ENCODE results near the gene AMZ1.
A peak's percentile ranks its signal among the peaks of the same experiment; 100 is the strongest.
"Not testable (repeated sequence)": the region's sequence is repeated elsewhere in the genome, so short reads cannot be mapped to it uniquely, and the experiment has no call there.

AMZ1 gene

DNA sequence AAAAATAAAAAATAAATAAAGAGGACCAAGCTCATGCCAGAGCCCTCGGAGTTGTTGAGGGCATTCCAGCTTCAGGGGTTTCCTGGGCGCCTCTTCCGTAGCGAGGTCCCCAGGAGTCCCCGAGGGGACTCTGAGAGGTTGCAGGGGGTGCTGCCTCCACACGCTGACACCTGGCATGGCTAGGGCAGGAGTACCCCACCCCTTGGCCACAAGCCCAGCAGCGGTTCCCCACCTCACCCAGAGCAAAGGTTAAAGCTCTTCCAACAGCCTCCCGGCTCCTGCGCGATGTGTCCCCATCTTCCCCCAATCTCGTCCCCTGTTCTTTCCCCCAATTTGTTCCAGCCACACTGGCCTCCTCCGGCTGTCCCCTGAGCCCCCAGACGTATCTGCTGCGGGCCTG lies 4.5 kb downstream of the AMZ1 start:
- DNase-seq, result no peak

DNA sequence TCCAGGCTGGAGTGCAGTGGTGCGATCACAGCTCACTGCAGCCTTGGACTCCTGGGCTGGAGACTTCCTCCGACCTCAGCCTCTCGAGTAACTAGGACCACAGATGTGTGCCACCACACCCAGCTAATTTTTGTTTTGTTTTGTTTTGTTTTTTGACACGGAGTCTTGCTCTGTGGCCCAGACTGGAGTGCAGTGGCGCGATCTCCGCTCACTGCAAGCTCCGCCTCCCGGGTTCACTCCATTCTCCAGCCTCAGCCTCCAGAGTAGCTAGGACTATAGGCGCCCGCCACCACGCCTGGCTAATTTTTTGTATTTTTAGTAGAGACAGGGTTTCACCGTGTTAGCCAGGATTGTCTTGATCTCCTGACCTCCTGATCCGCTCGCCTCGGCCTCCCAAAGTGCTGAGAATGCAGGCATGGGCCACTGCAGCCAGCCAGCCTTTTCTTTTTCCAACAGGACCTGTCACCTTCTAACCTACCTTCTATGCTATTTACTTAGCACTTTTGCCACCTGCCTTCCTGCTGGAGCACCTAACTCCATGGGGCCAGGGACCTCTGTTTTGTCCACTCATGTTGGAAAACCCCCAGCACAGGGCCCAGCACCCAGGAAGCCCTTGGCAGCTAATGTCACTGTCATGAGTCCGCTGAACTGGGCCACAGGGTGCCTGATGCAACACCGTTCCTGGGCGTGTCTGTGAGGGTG lies 5.6 kb downstream of the AMZ1 start:
- not testable (repeated sequence) for DNase-seq

DNA sequence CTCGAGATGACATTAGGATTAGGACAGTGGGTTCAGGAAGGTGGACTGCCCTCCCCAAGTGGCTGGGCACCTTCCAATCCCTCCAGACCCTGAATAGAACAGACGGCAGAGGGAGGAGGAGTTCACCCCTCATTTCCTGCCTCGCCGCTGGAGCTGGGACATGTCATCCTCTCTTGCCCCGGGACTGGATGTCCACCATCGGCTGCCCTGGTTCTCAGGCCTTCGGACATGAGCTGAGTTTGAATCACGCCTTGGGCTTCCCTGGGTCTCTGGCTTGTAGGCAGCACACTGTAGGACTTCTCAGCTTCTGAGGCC lies 6.1 kb downstream of the AMZ1 start:
- not testable (repeated sequence) for DNase-seq

DNA sequence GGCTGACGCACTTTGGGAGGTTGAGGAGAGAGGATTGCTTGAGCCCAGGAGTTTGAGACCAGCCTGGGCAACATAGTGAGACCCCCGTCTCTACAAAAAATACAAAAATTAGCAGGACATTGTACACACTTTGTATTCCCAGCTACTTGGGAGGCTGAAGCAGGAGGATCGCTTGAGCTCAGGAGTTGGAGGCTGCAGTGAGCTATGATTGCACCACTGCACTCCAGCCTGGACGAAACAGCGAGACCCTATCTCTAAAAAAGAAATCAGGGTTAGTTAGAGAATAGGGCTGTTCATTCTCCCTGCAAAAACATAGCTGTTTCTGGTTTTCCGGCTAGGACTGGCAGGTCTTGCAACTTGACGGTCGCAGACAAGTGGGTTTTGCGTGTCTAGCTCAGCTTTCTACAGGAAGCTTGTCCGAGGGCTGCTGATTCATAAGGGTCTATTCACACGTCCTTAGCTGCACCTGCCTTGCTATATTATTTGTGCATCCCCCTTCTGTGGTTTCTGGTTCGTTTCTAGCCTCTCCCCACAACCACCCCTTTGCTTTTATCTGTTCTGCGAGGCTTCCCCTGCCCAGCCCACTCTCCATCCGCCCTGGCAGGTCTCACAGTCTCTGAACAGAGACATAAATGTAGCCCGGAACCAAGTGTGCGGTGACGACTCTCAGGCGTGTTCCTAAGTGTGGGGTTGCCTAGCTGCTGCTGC lies 10.7 kb downstream of the AMZ1 start:
- DNase-seq, result peak; percentile 84

DNA sequence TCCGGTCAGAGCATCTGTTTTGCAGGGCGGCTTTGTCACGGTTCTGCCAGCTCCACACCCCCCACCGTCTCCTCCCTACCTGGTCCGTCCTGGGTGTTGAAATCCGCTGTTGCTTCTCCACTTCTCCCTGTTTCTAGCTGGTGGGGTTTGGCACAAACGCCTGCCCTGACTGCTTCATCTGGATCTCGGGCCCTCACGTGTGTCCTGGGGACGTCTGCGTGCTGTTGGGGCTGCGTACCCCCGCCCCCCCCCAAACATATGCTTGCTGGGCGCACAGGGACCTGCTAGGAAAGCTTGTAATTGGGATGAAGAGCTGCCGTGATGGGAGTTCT lies 11.3 kb downstream of the AMZ1 start:
- DNase-seq, result no peak

DNA sequence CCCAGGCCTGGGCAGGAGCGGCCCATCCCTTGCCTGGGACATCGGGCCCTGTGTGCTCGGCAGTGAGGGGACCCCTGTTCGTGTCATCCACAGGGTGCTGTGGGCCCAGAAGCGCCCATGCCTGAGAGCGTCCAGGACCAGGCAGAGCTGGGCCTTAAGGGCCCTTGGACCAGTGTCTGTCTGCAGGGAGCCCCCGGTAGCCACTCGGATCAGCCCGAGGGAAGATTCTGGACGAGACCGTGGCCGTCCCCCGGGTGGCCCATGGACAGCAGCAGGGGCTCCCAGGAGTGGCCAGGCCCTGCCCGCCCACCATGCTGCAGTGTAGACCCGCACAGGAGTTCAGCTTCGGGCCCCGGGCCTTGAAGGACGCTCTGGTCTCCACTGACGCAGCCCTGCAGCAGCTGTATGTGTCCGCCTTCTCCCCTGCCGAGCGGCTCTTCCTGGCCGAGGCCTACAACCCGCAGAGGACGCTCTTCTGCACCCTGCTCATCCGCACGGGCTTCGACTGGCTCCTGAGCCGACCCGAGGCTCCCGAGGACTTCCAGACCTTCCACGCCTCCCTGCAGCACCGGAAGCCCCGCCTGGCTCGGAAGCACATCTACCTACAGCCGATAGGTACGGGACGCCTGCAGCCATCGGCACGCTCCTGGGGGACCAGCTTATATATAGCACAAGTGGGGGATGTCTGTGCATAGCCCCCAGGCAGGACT lies 12.3 kb downstream of the AMZ1 start:
- DNase-seq, result no peak

DNA sequence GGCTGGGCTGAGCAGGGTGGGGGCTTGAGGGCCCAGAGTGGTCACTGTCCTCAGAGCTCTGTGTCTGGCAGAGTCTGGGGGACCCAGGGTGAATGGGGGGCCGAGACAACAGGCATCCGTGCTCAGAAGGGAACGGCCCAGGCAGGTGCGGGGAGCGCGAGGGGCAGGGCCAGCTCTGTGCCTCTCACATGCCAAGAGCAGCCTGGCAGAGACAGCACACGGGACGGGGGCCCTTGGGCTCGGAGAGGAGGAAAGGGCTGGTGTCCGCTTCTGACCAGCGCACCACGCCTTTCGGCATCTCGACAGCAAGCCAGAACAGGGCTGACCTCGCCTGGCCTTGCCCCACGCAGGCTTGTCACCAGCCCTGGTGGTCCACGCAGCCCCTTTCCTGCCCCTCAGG lies 13.4 kb downstream of the AMZ1 start:
- no peak for DNase-seq

DNA sequence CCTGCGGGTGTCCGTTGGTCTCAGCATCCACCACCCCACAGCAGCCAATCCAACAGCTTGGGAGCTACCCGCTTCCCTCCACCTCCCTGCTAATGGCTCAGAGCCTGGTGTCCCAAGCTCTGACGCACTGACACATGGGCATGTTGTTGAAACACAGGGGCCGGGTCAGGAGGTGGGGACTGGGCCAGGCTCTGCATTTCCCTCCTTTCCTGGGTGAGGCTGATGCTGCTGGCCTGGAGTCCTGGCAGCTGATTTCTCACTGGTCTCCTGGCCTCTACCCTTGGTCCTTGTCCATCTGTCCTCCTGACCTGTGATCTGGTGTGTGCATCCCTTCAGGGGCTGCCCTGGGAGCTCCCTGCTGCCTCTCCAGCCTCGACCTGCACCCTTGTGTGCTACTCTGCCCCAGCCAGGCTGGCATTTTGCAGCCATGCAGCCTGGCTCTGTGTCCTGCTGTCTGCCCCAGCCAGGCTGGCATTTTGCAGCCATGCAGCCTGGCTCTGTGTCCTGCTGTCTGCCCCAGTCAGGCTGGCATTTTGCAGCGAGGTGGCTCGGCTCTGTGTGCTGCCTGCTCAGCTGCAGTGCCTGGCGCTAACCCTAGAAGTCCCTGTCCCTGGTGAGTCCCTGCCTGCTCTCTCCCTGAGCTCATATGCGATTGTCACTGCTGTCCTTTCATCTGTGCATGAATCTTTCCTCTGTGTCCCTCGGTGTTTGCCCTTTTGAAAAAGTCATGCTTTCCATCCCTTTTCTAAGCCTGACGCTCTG lies 14.0 kb downstream of the AMZ1 start:
- no peak for DNase-seq

DNA sequence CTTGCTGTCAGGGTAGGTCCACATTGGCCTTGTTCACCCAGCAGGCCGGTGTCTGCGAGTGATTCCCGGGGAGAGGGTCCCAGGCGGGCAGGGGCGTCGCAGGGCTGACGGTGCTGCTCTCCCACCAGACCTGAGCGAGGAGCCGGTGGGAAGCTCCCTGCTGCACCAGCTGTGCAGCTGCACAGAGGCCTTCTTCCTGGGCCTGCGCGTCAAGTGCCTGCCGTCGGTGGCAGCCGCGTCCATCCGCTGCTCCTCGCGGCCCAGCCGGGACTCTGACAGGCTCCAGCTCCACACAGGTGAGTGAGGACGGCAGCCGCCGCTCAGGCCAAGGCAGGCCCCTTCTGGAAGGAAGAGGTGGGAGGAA lies 14.6 kb downstream of the AMZ1 start:
- no peak for DNase-seq

DNA sequence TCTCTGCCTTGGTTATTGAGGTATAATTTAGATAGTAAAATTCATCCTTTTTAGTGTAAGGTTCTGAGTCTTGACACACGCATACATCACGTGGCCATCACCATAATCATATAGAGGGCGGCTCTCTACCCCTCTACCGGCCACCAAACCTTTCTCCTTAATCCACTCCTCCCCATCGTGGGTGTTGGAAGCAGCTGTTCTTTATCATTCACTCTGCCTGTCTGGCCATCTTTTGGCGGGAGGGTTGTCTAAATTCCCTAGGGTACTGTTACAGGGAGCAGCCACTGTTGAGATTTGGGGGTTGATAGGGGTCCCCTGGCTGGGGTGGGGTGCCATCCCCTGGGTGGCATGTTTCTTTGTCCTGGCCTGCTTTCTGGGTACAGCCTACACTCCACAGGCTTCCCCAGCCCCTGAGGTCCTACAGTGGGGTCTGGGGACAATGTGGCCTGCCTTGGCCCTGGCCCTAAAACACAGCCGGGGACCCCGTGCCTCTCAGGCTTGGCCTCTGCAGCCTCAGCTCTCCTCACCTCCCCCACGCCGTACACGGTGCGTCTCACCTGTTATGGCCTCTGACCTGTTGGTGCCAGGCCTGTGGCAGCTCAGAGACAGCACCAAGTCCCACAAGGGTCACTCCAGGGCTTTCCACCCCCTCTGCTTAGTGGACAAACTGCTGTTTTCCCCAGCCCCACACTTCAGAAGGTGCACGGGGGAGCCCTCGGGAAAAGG lies 17.5 kb downstream of the AMZ1 start:
- no peak for DNase-seq

DNA sequence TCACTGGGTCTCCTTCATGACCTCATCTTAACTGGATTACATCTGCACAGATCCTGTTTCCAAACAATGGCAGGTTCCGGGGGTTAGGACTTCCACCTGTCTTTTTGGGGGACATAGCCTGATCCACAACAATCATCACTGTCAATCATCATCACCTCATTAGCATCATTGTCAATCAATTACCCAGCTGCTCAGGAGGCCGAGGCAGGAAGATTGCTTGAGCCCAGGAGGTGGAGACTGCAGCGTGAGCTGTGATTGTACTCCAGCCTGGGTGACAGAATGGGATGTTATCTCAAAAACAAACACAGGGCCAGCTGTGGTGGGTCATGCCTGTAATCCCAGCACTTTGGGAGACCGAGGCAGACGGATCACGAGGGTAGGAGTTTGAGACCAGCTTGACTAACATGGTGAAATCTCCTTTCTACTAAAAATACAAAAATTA lies 18.7 kb downstream of the AMZ1 start:
- DNase-seq, result no peak

DNA sequence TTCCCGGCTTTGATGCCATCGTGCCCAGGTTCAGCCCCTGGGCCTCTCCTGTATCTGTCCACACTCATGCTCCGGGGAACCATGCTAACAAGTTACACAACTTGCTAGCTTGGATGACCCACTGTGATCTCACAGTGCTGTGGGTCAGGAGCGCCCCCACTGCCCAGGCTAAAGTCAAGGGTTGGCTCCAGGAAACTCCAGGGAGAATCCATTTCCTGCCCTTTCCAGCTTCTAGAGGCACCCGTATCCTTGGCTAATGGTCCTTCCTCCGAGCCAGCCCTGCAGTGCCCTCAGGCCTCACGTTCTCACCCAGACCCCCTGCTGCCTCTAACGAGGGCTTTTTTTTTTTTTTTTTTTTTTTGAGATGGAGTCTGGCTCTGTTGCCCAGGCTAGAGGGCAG lies 19.5 kb downstream of the AMZ1 start:
- no peak for DNase-seq

DNA sequence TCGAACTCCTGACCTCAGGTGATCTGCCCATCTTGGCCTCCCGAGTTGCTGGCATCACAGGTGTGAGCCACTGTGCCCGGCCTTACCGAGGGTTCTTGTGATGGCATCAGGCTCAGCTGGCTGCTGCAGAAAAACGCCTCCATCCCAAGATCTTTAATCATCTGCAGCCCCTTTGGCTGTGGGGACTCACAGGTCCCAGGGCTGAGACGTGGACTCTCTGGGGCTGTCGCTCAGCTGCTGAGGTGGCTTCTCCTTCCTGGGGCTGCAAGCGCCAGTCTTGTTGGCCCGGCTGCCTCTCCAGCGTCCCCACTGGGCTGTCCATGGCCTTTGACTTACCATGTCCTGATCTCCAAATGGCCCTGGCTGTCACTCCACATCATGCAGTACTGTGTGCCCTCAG lies 20.0 kb downstream of the AMZ1 start:
- no peak for DNase-seq

DNA sequence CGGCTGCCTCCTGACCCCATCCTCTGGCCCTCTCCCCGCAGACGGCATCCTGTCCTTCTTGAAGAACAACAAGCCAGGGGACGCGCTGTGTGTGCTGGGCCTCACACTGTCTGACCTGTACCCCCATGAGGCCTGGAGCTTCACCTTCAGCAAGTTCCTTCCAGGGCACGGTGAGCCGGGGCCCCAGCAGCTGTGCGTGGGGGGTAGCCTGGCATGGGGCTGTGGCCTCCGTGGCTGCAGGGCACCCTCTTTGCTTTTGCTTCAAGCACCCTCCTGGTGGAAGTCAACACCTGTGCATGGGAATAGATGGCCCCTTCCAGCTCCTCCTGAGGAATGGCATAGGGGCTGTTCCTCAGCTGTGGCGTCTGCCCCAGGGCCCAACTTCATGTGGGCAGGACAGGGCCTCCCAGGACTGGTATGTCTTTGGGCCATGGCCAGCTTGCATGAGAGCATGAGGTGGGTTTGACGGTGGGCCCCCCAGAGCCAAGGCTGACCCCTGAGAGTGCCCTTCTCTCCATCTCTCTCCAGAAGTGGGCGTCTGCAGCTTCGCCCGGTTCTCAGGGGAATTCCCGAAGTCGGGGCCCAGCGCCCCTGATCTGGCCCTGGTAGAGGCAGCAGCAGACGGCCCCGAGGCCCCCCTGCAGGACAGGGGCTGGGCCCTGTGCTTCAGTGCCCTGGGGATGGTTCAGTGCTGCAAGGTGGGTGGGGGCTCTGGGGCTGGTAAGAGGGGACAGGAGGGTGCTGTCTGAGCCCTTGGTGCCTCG lies 20.7 kb downstream of the AMZ1 start:
- no peak for DNase-seq

DNA sequence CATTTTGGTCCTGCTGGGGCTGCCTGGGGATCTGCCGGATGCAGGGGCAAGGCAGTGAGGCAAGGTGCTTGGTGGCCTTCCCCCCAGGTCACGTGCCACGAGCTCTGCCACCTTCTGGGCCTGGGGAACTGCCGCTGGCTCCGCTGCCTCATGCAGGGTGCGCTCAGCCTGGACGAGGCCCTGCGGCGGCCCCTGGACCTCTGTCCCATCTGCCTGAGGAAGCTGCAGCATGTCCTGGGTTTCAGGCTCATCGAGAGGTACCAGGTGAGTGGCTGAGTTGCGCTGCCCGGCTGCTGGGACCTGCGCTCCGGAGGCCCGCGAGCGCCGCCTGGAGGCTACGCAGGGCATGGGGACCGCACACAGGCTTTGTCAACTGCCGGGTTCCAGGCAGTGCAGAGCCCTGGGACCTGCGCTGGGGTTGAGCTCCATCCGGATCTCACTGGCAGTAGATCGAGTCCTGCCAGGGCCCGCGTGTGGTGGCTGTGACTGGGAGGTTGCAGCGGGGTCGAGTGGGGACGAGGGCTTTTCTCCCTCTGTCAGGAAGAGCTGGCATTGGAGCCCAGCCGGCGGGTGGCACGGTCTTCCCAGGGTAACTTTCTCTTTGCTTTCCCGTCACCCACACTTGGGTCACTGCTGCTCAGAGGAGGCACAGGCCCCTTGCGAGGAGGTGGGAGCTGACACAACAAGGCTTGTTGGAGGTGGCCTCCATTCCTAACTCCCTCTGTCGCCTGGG lies 21.7 kb downstream of the AMZ1 start:
- DNase-seq, result peak; percentile 91

DNA sequence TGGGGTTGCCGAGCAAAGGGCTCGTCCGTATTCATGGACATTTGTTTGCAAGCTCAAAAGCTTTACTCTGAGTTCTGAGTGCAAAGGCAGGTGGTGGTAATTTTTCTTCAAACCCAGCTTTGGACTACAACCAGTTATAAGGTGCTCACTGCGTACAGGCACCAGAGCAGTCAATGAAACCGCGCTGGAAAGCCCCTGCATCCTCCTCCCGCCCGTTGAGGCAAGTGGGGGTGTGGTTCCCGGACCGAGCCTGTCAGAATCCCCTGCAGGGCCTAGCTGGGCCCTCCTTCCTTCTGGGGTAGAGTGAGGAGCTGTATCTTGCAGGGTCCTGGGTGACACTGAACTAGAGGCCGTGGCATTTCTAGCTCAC lies 22.3 kb downstream of the AMZ1 start:
- no peak for DNase-seq

DNA sequence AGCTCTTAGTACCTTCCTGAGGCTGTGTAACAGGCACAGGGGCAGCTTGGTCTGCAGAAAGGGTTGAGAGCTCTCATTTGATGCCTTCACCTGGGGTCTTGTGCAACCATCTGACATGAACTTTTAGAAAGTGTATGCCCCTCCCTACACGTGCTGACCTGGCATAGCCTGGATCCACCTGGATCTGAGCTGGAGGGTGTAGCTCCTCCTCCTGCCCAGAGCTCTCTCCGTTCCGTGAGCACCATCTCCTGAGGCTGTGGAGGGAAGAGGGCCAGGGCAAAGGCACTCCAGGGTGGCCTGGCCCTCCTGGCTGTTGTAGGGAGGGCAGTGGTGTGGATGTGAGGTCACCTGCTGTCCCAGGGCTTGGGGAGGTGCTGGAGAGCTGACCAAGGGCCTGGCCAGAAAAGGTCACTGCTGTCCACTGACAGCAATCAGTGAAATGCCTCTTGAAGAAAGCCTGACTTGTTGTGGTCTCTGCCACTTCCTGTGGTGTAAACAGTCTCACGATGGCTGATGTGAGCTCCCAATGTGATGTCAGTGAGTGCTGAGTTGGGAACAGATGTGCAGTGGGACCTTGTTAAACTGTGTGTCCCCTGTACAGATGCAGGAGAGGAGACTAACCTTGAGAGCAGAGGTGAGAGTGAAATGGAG lies 23.0 kb downstream of the AMZ1 start:
- no peak for DNase-seq

DNA sequence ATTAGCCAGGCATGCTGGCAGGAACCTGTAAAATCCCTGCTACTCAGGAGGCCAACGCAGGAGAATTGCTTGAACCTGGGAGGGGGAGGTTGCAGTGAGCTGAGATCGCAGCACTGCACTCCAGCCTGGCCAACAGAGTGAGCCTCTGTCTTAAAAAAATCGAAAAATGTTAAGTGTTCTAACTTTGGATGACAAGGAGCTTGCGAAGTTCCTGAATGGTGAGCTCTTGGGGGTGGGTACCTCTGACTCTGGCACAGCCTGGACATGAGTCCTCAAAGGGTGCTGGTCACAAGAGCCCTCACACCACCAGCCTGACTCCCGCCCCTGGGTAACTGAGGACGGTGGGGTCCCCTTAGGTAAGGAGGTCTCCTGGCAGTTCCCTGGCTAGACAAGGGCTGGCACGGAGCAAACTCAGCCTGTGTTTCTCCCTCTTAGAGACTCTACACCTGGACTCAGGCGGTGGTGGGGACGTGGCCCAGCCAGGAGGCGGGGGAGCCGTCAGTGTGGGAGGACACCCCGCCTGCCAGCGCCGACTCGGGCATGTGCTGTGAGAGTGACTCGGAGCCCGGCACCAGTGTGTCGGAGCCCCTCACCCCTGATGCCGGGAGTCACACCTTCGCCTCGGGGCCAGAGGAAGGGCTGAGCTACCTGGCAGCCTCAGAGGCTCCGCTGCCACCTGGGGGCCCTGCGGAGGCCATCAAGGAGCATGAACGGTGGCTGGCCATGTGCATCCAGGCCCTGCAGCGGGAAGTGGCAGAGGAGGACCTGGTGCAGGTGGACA lies 24.1 kb downstream of the AMZ1 start:
- DNase-seq, result no peak

DNA sequence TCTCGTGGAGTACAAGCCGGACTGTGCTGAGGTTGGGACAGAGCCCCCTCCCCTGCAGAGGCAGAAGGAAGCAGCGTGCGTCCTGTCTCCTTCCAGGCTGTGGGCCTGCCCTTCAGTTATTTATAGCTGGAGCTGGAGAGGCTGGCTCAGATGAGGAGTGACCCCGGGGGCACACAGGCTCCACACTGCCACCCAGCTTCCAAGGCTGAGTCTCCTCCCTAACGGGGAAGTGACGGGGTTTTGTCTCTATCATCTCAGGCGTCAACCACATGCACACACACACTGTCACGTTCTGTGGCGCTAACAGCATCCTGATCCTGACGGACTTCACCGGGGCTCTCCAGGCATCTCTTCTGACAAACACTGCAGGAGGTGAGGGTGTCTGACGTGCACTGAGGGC lies 25.4 kb downstream of the AMZ1 start:
- no peak for DNase-seq

DNA sequence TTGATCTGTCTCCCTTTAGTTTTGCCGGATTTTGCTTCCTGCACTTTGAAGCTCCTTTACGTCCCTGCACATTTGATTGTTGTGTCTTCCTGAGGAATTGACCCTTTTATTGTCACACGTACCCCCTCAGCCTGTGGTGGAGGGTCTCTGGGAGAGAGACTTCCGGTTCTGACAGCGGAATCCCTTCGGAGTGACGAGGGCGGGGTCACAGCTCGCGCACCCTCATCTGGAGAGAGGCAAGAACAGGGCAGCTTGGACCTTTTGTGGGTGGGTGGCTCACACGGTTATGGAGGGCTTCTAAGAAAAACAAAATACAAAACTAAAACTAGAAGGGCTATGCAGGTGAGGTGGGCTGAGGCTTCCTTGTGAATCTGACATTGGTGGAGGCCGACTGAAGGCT lies 26.0 kb downstream of the AMZ1 start:
- no peak for DNase-seq

All from activated CD8-positive, alpha-beta memory T cell treated with anti-CD3 and anti-CD28 coated beads for 24 hours (primary cell).